GM12878 (cell line): ENCODE results near the gene NCBP3. TPM values are rescaled to one million over a fixed set of nuclear protein-coding genes. Genes with fewer than 3 reads are reported as not detected.

Source experiments
- ATAC-seq: fragments of 200-7000 bp; cut with Tn5 transposase; 3 replicates; pipeline ENCODE4 v1.9.1; 2020; ENCODE audit warnings: mild to moderate bottlenecking, moderate library complexity
- BruUV-seq: library from RNA; stranded (reverse); fragments of 400-500 nt; replicated peaks from 2 replicates; lab custom pipeline; 2021; lab: Mats Ljungman, UMichigan
- CTCF ChIA-PET: fragments of 300-600 bp; sonication (Branson Sonifier 250); formaldehyde crosslinking; extraction: SDS; loops from one replicate; lab custom pipeline; 2021; ENCODE audit warnings: inconsistent platforms; lab: Yijun Ruan, JAX
- POLR2A ChIA-PET: fragments of 350-600 bp; formaldehyde crosslinking; extraction: SDS; loops from one replicate; lab custom pipeline; 2021; ENCODE audit warnings: inconsistent platforms; lab: Charles Lee
- RAD21 ChIA-PET: fragments of 300-600 bp; sonication (Branson Sonifier 250); formaldehyde crosslinking; loops from one replicate; lab custom pipeline; 2023; ENCODE audit warnings: antibody characterized with exemption; ENCODE audit not compliant: unreplicated experiment; lab: Charles Lee
- SMC1A ChIA-PET: fragments of 300-600 bp; sonication (Branson Sonifier 250); formaldehyde crosslinking; loops from one replicate; lab custom pipeline; 2023; ENCODE audit not compliant: unreplicated experiment, uncharacterized antibody; lab: Charles Lee
- DNase-seq: peaks from one replicate; pipeline ENCODE4 v3.0.0-alpha.2; 2011; ENCODE audit warnings: low read depth, low spot score
- FAIRE-seq: peaks from 3 replicates; lab custom pipeline; 2011; peaks lifted over from hg19 to GRCh38; lab: Jason Lieb, UNC
- H2AFZ ChIP-seq: 2 replicates; pipeline ENCODE4 v1.6.0; 2011; ENCODE audit warnings: low read depth, low read length, control low read depth; ENCODE audit not compliant: control insufficient read depth
- H3K27ac ChIP-seq: 2 replicates; pipeline ENCODE4 v1.5.1; 2011; ENCODE audit warnings: control low read depth; ENCODE audit not compliant: control insufficient read depth, insufficient read depth
- H3K27me3 ChIP-seq, 2 experiments: replicated peaks in 1 of 2; 2 replicates each; pipeline versions ENCODE4 v1.6.0 to v1.6.1; 2011; ENCODE audit warnings: low read length in 1 of 2; ENCODE audit not compliant: control insufficient read depth in 2 of 2, insufficient read depth in 2 of 2
- H3K36me3 ChIP-seq, 2 experiments: 2 replicates each; pipeline ENCODE4 v1.5.1; 2011; ENCODE audit warnings: low read length in 1 of 2; ENCODE audit not compliant: control insufficient read depth in 2 of 2, insufficient read depth in 2 of 2
- H3K4me1 ChIP-seq: 2 replicates; pipeline ENCODE4 v1.6.1; 2011; ENCODE audit warnings: mild to moderate bottlenecking, low read length, moderate library complexity, mixed read lengths; ENCODE audit not compliant: control insufficient read depth, insufficient read depth
- H3K4me2 ChIP-seq: 2 replicates; pipeline ENCODE4 v1.6.0; 2011; ENCODE audit warnings: control low read depth; ENCODE audit not compliant: control insufficient read depth, insufficient read depth
- H3K4me3 ChIP-seq: fragments of 200-600 bp; sonication (generic); 2 replicates; pipeline ENCODE4 v1.5.1; 2016
- H3K79me2 ChIP-seq: 2 replicates; pipeline ENCODE4 v1.6.0; 2011; ENCODE audit warnings: low read length; ENCODE audit not compliant: control insufficient read depth, insufficient read depth
- H3K9ac ChIP-seq: 2 replicates; pipeline ENCODE4 v1.8.0; 2011; ENCODE audit warnings: low read length, control low read depth, mixed read lengths; ENCODE audit not compliant: control insufficient read depth, insufficient read depth
- H3K9me3 ChIP-seq: replicated peaks from 3 replicates; pipeline ENCODE4 v1.5.1; 2011; ENCODE audit warnings: mild to moderate bottlenecking, low read length; ENCODE audit not compliant: control insufficient read depth, insufficient read depth
- H4K20me1 ChIP-seq: 2 replicates; pipeline ENCODE4 v1.6.0; 2011; ENCODE audit not compliant: control insufficient read depth, insufficient read depth
- ATF7 ChIP-seq: fragments of 450-650 bp; IDR thresholded peaks from 2 replicates; pipeline ENCODE4 v1.6.1; 2016; ENCODE audit warnings: low read depth, mild to moderate bottlenecking
- EED ChIP-seq: sonication (generic); IDR thresholded peaks from 2 replicates; pipeline ENCODE4 v1.6.1; 2016; ENCODE audit warnings: antibody characterized with exemption, low read depth
- POU2F2 ChIP-seq: IDR thresholded peaks from 3 replicates; pipeline ENCODE4 v1.6.1; 2011; ENCODE audit warnings: low read depth, mild to moderate bottlenecking, low read length, borderline replicate concordance
- SP1 ChIP-seq: IDR thresholded peaks from one replicate; pipeline ENCODE4 v1.6.1; 2011; ENCODE audit warnings: low read depth, low read length
- ZNF622 ChIP-seq: fragments of 450-650 bp; IDR thresholded peaks from 2 replicates; pipeline ENCODE4 v1.6.1; 2017; ENCODE audit warnings: mild to moderate bottlenecking, inconsistent platforms
- WGBS: methylation state at CpG from one replicate; pipeline ENCODE4 v1.1.6; 2016; ENCODE audit warnings: low lambda C conversion rate; ENCODE audit not compliant: insufficient replicate concordance, insufficient coverage; ENCODE audit errors: missing lambda C conversion rate; 5-methylcytosine and 5-hydroxymethylcytosine counted together
- in situ Hi-C: fragments of 300-500 bp; cut with MboI; formaldehyde crosslinking; loops from 9 replicates; pipeline ENCODE4 v1.14.3; 2018; ENCODE audit warnings: mixed read lengths
- intact Hi-C: fragments of 100-400 bp; cut with micrococcal nuclease; formaldehyde crosslinking; loops from one replicate; pipeline ENCODE4 v1.14.2; 2022; ENCODE audit not compliant: unreplicated experiment
- polyA plus RNA-seq, 11 experiments: library from polyadenylated mRNA; depleted of rRNA in 4 of 11; unstranded in 6 of 11; stranded (reverse) in 5 of 11; fragments of >200 nt; fragmentation: Nextera tagmentation in 4 of 11; fragmentation: Illumina TruSeq in 1 of 11; extraction: Ambion mirVana in 4 of 11; extraction: Trizol in 1 of 11; gene quantifications; 1 replicate in 1 of 11; 2 replicates in 10 of 11; pipeline versions ENCODE4 v1.2.1 to v1.2.3, GENCODE V29; 2011 to 2016; ENCODE audit warnings: inconsistent platforms in 2 of 11, missing spikeins in 2 of 11, low read depth in 1 of 11
- total RNA-seq, 4 experiments: library from RNA; depleted of rRNA in 3 of 4; stranded (reverse); fragments of >200 nt in 3 of 4; fragmentation: Illumina TruSeq in 1 of 4; extraction: Trizol in 1 of 4; gene quantifications; 2 replicates each; pipeline versions ENCODE4 v1.2.1 to v1.2.3, GENCODE V29; 2013 to 2021

Gene NCBP3
- total and polyA plus RNA-seq, 10 of the 15 experiments (the other 5 are each of a cell fraction or from before 2014, with no cell fraction given): 5.2 to 32.0 (median 23.2) TPM

- no TSS peak for BruUV-seq
- peaks cover 13 to 17% of the 10 kb centered on the region in 2 experiments for H3K36me3 ChIP-seq
- RAD21 ChIA-PET: interaction anchor here (1.3 kb wide), 1 partner anchor 72 kb away, joined by 3 read pairs; no protein-coding TSS in a partner anchor
- no peak overlapping the region for H3K4me3 ChIP-seq
- POLR2A ChIA-PET: no interaction called here
- CTCF ChIA-PET: interaction anchor here (1.0 to 3.5 kb wide), 6 partner anchors 16 to 75 kb away, joined by 3 to 23 read pairs (median 3); no protein-coding TSS in a partner anchor
- no peaks in the 10 kb centered on the region for H3K27me3 ChIP-seq
- H3K4me1 ChIP-seq: peaks cover 7% of the 10 kb centered on the region
- FAIRE-seq (no peak), DNase-seq (no peak), ATAC-seq (no peak)
- intact Hi-C loops: no loop called here
- SMC1A ChIA-PET: interaction anchor here (0.8 kb wide), 1 partner anchor 72 kb away, joined by 3 read pairs; no protein-coding TSS in a partner anchor
- H2AFZ ChIP-seq: no peak overlapping the region
- H3K27ac ChIP-seq: no peak overlapping the region
- H3K4me2 ChIP-seq: no peak overlapping the region
- WGBS: 14% methylated on average over 4 of the region's 4 CpGs
- TF ChIP-seq EED (no peak), POU2F2 (0 out of 3 replicates have a peak, but pooled peaks have one; percentile 17)
- in situ Hi-C loops: no loop called here
- no peaks in the 10 kb centered on the region for H4K20me1 ChIP-seq
- no peaks in the 10 kb centered on the region for H3K9me3 ChIP-seq
- no peak overlapping the region for H3K9ac ChIP-seq
- no peaks in the 10 kb centered on the region for H3K79me2 ChIP-seq
Measured at GRCh38 chr17:3810019-3810418, 36.0 kb downstream of the NCBP3 start.

DNA sequence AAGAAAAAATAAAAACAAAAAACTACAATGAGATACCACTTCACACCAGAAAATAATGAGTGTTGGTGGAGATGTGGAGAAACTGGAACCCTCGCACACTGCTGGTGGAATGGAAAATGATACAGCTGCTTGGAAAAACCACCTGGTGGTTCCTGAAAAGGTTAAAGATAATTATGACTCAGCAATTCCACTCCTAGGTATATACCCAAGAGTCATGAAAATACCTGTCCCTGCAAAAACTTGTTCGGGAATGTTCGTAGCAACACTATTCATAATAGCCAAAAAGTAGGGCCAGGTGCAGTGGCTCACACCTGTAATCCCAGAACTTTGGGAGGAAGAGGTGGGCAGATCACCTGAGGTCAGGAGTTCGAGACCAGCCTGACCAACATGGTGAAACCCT, 36.9 kb downstream of the NCBP3 start:
- FAIRE-seq (no peak), ATAC-seq (no peak), DNase-seq (no peak)
- SMC1A ChIA-PET: interaction anchor here (0.8 to 1.0 kb wide), 2 partner anchors 18 to 71 kb away, joined by 3 read pairs; no protein-coding TSS in a partner anchor
- H3K9ac ChIP-seq: no peak overlapping the region
- peaks cover 15% of the 10 kb centered on the region for H3K4me1 ChIP-seq
- H4K20me1 ChIP-seq: no peaks in the 10 kb centered on the region
- CTCF ChIA-PET: interaction anchor here (1.6 to 3.3 kb wide), 2 partner anchors 69 to 71 kb away, joined by 3 to 15 read pairs; no protein-coding TSS in a partner anchor
- intact Hi-C loops: no loop called here
- WGBS: 95% methylated on average over 4 of the region's 4 CpGs
- no peak overlapping the region for H3K27ac ChIP-seq
- in situ Hi-C loops: no loop called here
- no peak overlapping the region for H2AFZ ChIP-seq
- TF ChIP-seq ATF7: no peak
- TF ChIP-seq SP1: no peak
- no peak for TF ChIP-seq ZNF622
- POLR2A ChIA-PET: no interaction called here
- RAD21 ChIA-PET: no interaction called here
- H3K79me2 ChIP-seq: no peaks in the 10 kb centered on the region
- H3K4me3 ChIP-seq: no peak overlapping the region
- no peak overlapping the region for H3K4me2 ChIP-seq
- BruUV-seq: no TSS peak
- H3K36me3 ChIP-seq: peaks cover 8 to 16% of the 10 kb centered on the region in 2 experiments
- no peaks in the 10 kb centered on the region for H3K27me3 ChIP-seq
- no peaks in the 10 kb centered on the region for H3K9me3 ChIP-seq
